Kidney epithelial cell (primary cell): Measurements from ENCODE around the gene NTRK3. TPM values are rescaled to one million over a fixed set of nuclear protein-coding genes. Genes with fewer than 3 reads are reported as not detected.

Source experiments
- DNase-seq: peaks from one replicate; pipeline ENCODE4 v3.0.0-alpha.2; 2010; ENCODE audit warnings: low read depth
- H3K27me3 ChIP-seq: 2 replicates; pipeline ENCODE4 v1.6.0; 2011; ENCODE audit warnings: low read length; ENCODE audit not compliant: control insufficient read depth, insufficient read depth
- H3K36me3 ChIP-seq: 2 replicates; pipeline ENCODE4 v1.5.1; 2011; ENCODE audit warnings: low read length; ENCODE audit not compliant: control insufficient read depth, insufficient read depth
- H3K4me3 ChIP-seq: 2 replicates; pipeline ENCODE4 v1.5.1; 2011; ENCODE audit warnings: low read depth, mild to moderate bottlenecking, control low read depth, low read length
- CTCF ChIP-seq: IDR thresholded peaks from 2 replicates; pipeline ENCODE4 v1.5.1; 2011; ENCODE audit warnings: mild to moderate bottlenecking, moderate library complexity, low read length, control low read depth, inconsistent platforms; ENCODE audit not compliant: insufficient read depth, poor library complexity, severe bottlenecking
- total RNA-seq: library from RNA; depleted of rRNA; stranded (reverse); fragments of >200 nt; gene quantifications from 2 replicates; pipeline ENCODE4 v1.2.3, GENCODE V29; 2015

NTRK3 gene
- total RNA-seq, 1 donor from 2014 or later = not detected

- no peaks in the 10 kb centered on the region for H3K36me3 ChIP-seq
- no peaks in the 10 kb centered on the region for H3K27me3 ChIP-seq
- no peak overlapping the region for H3K4me3 ChIP-seq
- no peak for DNase-seq
- no peak for TF ChIP-seq CTCF
Measured at GRCh38 chr15:88299497-88299896, 43.0 kb upstream of the NTRK3 start.

GRCh38 chr15:88288661-88289060 is 32.1 kb upstream of the NTRK3 start:
- no peak for TF ChIP-seq CTCF

GRCh38 chr15:88288206-88288605 is 31.7 kb upstream of the NTRK3 start:
- H3K4me3 ChIP-seq = no peak overlapping the region
- no peak for TF ChIP-seq CTCF
- no peak for DNase-seq
- no peaks in the 10 kb centered on the region for H3K36me3 ChIP-seq
- H3K27me3 ChIP-seq = peaks cover 8% of the 10 kb centered on the region

More at GRCh38 chr15:88288661-88289060, 32.1 kb upstream of the NTRK3 start:
- Histone ChIP-seq H3K27me3 (peaks cover 6% of the 10 kb centered on the region), H3K4me3 (no peak overlapping the region), H3K36me3 (no peaks in the 10 kb centered on the region)
- no peak for DNase-seq

GRCh38 chr15:88284318-88284998 is 27.9 kb upstream of the NTRK3 start:
- Histone ChIP-seq H3K36me3 (no peaks in the 10 kb centered on the region), H3K4me3 (no peak overlapping the region), H3K27me3 (peaks cover 10% of the 10 kb centered on the region)
- TF ChIP-seq CTCF = no peak
- DNase-seq = no peak

- Histone ChIP-seq H3K36me3 (no peaks in the 10 kb centered on the region), H3K4me3 (no peak overlapping the region), H3K27me3 (peaks cover 10% of the 10 kb centered on the region)
- DNase-seq = no peak
- no peak for TF ChIP-seq CTCF
Measured at GRCh38 chr15:88282614-88283013, 26.1 kb upstream of the NTRK3 start.
